GM12874 (cell line): ENCODE results near the gene PPFIA3.

Source experiments
- CTCF ChIP-seq: IDR thresholded peaks from 2 replicates; pipeline ENCODE4 v1.5.1; 2011; ENCODE audit warnings: low read depth, mild to moderate bottlenecking, control low read depth, low read length, moderate library complexity; ENCODE audit not compliant: insufficient read depth

Gene PPFIA3

GRCh38 chr19:49130325-49130724, 11.0 kb downstream of the PPFIA3 start:
- no peak for TF ChIP-seq CTCF

- TF ChIP-seq CTCF = no peak
Measured at GRCh38 chr19:49132974-49133609, 13.7 kb downstream of the PPFIA3 start.

- no peak for TF ChIP-seq CTCF
Measured at GRCh38 chr19:49133621-49134454, 14.5 kb downstream of the PPFIA3 start.

- no peak for TF ChIP-seq CTCF
Measured at GRCh38 chr19:49135686-49136085, 16.3 kb downstream of the PPFIA3 start.

- TF ChIP-seq CTCF = no peak
Measured at GRCh38 chr19:49136771-49137171, 17.4 kb downstream of the PPFIA3 start.

GRCh38 chr19:49140951-49141350, 21.6 kb downstream of the PPFIA3 start:
- TF ChIP-seq CTCF = no peak

- TF ChIP-seq CTCF = no peak
Measured at GRCh38 chr19:49141352-49141751, 22.0 kb downstream of the PPFIA3 start.
